ENCODE data around the gene PSME3.

Gene PSME3

DNA sequence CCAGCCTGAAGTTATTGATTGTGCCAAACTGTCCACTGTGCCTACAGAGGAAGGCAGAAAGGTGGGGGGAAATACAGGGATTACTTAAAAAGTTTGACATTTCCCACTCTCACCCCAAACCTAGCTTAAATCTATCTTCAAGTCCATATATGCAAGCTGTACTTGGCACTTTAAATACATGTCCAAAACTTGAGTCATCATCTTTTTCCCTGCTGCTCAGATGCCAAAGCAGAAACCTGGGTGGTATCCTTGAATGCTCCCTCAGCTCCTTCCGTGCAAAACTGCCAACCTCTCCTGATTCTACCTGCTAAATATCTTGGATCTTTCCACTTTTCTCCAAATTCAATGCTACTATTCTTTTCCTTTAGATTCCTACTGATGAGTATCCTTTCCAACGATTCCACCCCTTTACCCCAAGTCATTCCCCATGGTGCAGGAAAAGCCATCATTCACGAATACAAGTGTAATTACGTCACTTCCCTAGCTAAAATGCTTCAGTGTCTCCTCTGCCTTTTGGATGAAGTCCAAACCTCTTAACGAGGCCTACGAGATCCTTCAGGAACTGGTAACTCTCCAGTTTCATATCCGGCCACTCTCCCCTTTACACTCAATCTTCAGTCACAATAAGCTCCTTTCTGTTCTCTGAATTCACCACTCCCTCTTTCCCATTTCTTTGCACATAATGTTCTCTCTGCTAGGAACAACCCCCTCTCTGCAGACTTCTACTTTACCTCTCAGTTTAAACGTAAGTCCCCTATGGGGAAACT, 18.4 kb upstream of the PSME3 start:
- Histone ChIP-seq H3K79me2 (no peaks in the 10 kb centered on the region), H3K36me3 (ENCODE audit: control insufficient read depth, insufficient read depth, low read length) (no peaks in the 10 kb centered on the region), H3K27me3 (ENCODE audit: control insufficient read depth, insufficient read depth, low read length) (no peaks in the 10 kb centered on the region), H3K4me3 (ENCODE audit: low read depth, low read length) (no peak overlapping the region), H3K9me3 (ENCODE audit: control insufficient read depth, low read length) (no peaks in the 10 kb centered on the region), H3K4me1 (no peaks in the 10 kb centered on the region), H3K4me2 (ENCODE audit: low read length) (no peak overlapping the region), H3K9ac (no peak overlapping the region), H2AFZ (no peak overlapping the region), H3K27ac (no peak overlapping the region)
- TF ChIP-seq, protein P1, sequence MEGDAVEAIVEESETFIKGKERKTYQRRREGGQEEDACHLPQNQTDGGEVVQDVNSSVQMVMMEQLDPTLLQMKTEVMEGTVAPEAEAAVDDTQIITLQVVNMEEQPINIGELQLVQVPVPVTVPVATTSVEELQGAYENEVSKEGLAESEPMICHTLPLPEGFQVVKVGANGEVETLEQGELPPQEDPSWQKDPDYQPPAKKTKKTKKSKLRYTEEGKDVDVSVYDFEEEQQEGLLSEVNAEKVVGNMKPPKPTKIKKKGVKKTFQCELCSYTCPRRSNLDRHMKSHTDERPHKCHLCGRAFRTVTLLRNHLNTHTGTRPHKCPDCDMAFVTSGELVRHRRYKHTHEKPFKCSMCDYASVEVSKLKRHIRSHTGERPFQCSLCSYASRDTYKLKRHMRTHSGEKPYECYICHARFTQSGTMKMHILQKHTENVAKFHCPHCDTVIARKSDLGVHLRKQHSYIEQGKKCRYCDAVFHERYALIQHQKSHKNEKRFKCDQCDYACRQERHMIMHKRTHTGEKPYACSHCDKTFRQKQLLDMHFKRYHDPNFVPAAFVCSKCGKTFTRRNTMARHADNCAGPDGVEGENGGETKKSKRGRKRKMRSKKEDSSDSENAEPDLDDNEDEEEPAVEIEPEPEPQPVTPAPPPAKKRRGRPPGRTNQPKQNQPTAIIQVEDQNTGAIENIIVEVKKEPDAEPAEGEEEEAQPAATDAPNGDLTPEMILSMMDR (IDR thresholded peaks at IDR 0.05), result no peak

DNA sequence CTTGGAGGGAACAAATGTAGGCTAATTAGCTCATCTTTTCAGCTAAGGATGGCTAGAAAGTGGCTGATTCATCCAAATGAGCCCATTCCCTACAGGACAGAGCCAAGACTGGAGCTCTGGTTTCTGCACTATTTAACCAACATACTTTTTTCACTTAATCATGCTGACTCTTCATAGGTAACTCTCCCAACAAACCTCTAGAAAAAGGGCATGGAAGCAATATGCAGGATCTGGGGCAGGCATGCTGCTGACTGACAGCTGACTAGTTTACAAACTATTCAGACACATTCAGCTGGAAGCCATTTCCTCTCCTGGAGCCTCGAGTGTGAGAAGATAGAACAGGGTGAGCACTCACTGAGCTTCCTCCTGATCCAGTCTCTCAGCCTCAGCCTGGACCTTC, 15.3 kb upstream of the PSME3 start:
- Histone ChIP-seq H3K4me3 (ENCODE audit: low read depth, low read length) (no peak overlapping the region), H3K27me3 (ENCODE audit: control insufficient read depth, insufficient read depth, low read length) (no peaks in the 10 kb centered on the region), H3K9ac (no peak overlapping the region), H3K9me3 (ENCODE audit: control insufficient read depth, low read length) (no peaks in the 10 kb centered on the region), H3K27ac (no peak overlapping the region), H3K36me3 (ENCODE audit: control insufficient read depth, insufficient read depth, low read length) (no peaks in the 10 kb centered on the region), H2AFZ (no peak overlapping the region), H3K4me1 (no peaks in the 10 kb centered on the region), H3K4me2 (ENCODE audit: low read length) (no peak overlapping the region), H3K79me2 (no peaks in the 10 kb centered on the region)
- TF ChIP-seq, protein P1 (IDR thresholded peaks at IDR 0.05), result no peak

DNA sequence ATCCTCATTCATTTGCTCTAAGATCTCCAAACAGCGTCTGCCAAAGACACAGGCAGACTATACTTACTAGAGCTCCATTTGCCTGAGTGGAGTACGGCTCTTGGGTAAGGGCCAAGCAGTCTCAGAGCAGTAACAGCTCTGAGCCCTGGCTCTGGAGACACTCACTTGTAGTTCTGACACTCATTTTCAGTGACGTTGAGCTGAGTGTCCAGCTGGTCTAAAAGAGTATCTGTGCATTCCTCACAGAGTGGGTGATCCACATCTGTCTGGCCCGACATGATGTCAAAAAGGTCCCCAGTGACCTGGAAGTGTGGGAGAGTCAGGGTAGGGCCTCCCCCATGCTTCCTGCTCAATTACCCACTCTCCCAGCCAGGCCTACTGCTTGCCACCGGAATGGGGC, 14.8 kb upstream of the PSME3 start:
- Histone ChIP-seq H3K4me3 (ENCODE audit: low read depth, low read length) (no peak overlapping the region), H3K27me3 (ENCODE audit: control insufficient read depth, insufficient read depth, low read length) (no peaks in the 10 kb centered on the region), H3K27ac (no peak overlapping the region), H2AFZ (no peak overlapping the region), H3K9me3 (ENCODE audit: control insufficient read depth, low read length) (no peaks in the 10 kb centered on the region), H3K79me2 (peaks cover 3% of the 10 kb centered on the region), H3K36me3 (ENCODE audit: control insufficient read depth, insufficient read depth, low read length) (no peaks in the 10 kb centered on the region), H3K9ac (no peak overlapping the region), H3K4me1 (no peaks in the 10 kb centered on the region), H3K4me2 (ENCODE audit: low read length) (no peak overlapping the region)
- TF ChIP-seq, protein P1 (IDR thresholded peaks at IDR 0.05), result no peak

GRCh38 chr17:42819939-42820535, 13.2 kb upstream of the PSME3 start:
- Histone ChIP-seq H3K79me2 (peaks cover 8% of the 10 kb centered on the region), H3K27me3 (ENCODE audit: control insufficient read depth, insufficient read depth, low read length) (no peaks in the 10 kb centered on the region), H3K4me1 (no peaks in the 10 kb centered on the region), H3K36me3 (ENCODE audit: control insufficient read depth, insufficient read depth, low read length) (no peaks in the 10 kb centered on the region), H3K27ac (no peak overlapping the region), H3K4me3 (ENCODE audit: low read depth, low read length) (no peak overlapping the region), H3K9me3 (ENCODE audit: control insufficient read depth, low read length) (no peaks in the 10 kb centered on the region), H3K4me2 (ENCODE audit: low read length) (no peak overlapping the region), H3K9ac (no peak overlapping the region), H2AFZ (no peak overlapping the region)
- TF ChIP-seq, protein P1 (IDR thresholded peaks at IDR 0.05), result peak; percentile 40

- no peak overlapping the region for H3K27ac ChIP-seq
- H3K36me3 ChIP-seq (ENCODE audit: control insufficient read depth, insufficient read depth, low read length), result no peaks in the 10 kb centered on the region
- no peaks in the 10 kb centered on the region for H3K4me1 ChIP-seq
- TF ChIP-seq, protein P1 (IDR thresholded peaks at IDR 0.05), result no peak
- no peak overlapping the region for H2AFZ ChIP-seq
- no peak overlapping the region for H3K4me3 ChIP-seq (ENCODE audit: low read depth, low read length)
- no peaks in the 10 kb centered on the region for H3K27me3 ChIP-seq (ENCODE audit: control insufficient read depth, insufficient read depth, low read length)
- no peak overlapping the region for H3K9ac ChIP-seq
- H3K4me2 ChIP-seq (ENCODE audit: low read length), result no peak overlapping the region
- peaks cover 8% of the 10 kb centered on the region for H3K79me2 ChIP-seq
- H3K9me3 ChIP-seq (ENCODE audit: control insufficient read depth, low read length), result no peaks in the 10 kb centered on the region
Measured at GRCh38 chr17:42821176-42821575, 12.0 kb upstream of the PSME3 start.

Measured in parathyroid adenoma (tissue), 2 donors.